Mammary epithelial cell (primary cell): ENCODE measurements around the gene FOXK2.

Experiments used
- CTCF ChIP-seq, 2 donors: IDR thresholded peaks in 1 of 2; conservative IDR thresholded peaks in 1 of 2; 2 replicates each; pipeline ENCODE4 v1.5.1; 2011 to 2012; ENCODE audit warnings: inconsistent platforms in 2 of 2, low read length in 2 of 2, mild to moderate bottlenecking in 2 of 2, control low read depth in 1 of 2, low read depth in 1 of 2; ENCODE audit not compliant: insufficient read depth in 1 of 2; ENCODE audit errors: extremely low read depth in 1 of 2
- EZH2 ChIP-seq: IDR thresholded peaks from 2 replicates; pipeline ENCODE4 v1.6.1; 2012; ENCODE audit warnings: low read length, inconsistent platforms, borderline replicate concordance

- TF ChIP-seq EZH2 = no peak
- TF ChIP-seq CTCF (conservative IDR thresholded peaks at IDR 0.05 in 1 of 2, IDR thresholded peaks at IDR 0.05 in 1 of 2; ENCODE audit: extremely low read depth in 1 of 2, insufficient read depth in 1 of 2, low read depth in 1 of 2, low read length in 2 of 2) = no peak
Observed at GRCh38 chr17:82548681-82549303, 29.3 kb downstream of the FOXK2 start.
